Measurements from ENCODE around the gene PPP1R37.

DNA sequence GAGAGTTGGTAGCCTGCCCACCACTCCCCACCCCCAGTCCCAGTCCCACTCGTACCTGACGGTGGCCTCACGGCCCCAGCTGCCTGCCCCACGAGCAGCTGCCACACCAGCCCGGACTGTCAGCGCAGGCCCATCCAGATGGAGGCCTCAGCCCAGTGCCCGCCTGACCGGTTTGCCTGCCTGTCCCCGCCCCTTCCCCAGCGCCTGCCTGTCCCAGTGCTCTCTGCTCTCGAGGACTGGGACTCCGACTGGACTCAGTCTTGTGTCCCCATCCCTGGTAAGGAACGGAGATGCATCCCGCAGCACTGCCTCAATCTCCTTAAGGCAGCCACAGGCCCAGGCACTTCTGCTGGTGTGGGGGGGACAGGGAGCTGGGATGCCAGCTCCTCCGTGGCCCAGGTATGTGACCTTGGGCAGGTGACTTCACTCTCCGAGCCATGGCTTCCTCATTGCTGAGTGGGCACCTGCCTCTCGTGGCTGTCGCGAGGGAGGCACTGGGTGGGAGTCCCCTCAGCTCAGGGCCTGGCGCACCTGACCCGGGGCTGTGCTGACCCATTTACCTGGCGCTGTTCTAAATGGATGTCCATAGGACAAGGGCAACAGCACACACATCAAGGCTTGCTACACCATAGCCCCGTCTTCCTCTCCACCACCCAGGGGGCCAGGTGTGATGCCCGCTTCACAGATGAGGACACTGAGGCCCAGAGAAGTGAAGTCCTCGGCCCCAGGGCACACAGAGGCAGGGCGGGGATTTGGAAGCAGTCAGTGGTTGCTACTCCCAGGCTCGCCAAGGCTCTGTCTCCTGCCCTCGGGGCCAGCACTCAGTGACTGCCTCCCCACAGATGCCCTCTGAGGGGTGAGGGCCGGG, 68.1 kb downstream of the PPP1R37 start, which contains the start of gene NKPD1:
- TF ChIP-seq, protein P1, sequence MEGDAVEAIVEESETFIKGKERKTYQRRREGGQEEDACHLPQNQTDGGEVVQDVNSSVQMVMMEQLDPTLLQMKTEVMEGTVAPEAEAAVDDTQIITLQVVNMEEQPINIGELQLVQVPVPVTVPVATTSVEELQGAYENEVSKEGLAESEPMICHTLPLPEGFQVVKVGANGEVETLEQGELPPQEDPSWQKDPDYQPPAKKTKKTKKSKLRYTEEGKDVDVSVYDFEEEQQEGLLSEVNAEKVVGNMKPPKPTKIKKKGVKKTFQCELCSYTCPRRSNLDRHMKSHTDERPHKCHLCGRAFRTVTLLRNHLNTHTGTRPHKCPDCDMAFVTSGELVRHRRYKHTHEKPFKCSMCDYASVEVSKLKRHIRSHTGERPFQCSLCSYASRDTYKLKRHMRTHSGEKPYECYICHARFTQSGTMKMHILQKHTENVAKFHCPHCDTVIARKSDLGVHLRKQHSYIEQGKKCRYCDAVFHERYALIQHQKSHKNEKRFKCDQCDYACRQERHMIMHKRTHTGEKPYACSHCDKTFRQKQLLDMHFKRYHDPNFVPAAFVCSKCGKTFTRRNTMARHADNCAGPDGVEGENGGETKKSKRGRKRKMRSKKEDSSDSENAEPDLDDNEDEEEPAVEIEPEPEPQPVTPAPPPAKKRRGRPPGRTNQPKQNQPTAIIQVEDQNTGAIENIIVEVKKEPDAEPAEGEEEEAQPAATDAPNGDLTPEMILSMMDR (IDR thresholded peaks at IDR 0.05; ENCODE audit: low read depth, low read length, poor library complexity, severe bottlenecking) = no peak
- no peak for TF ChIP-seq EZH2phosphoT487 (IDR thresholded peaks at IDR 0.05; ENCODE audit: borderline replicate concordance, low read length)
